NCI-H524 (cell line): Measurements from ENCODE around the gene GPR61.

ENCODE experiments used
- DNase-seq, 2 experiments: peaks; one replicate each; lab custom pipeline; 2025; lab: John Stamatoyannopoulos, UW

GPR61 gene

GRCh38 chr1:109535481-109535880 is 4.2 kb upstream of the GPR61 start:
- no peak for DNase-seq

- DNase-seq: peak in 1 of 2 experiments; percentile 12
Observed at GRCh38 chr1:109535971-109536491, 3.6 kb upstream of the GPR61 start.

GRCh38 chr1:109537450-109538178 is 2.1 kb upstream of the GPR61 start:
- no peak for DNase-seq

- no peak for DNase-seq
Observed at GRCh38 chr1:109538827-109539555, 681 bp upstream of the GPR61 start.

GRCh38 chr1:109541102-109541501 is 1.4 kb downstream of the GPR61 start:
- DNase-seq: no peak

- no peak for DNase-seq
Observed at GRCh38 chr1:109542657-109543056, 3.0 kb downstream of the GPR61 start.

GRCh38 chr1:109543283-109543987 is 3.8 kb downstream of the GPR61 start:
- DNase-seq: no peak

- no peak for DNase-seq
Observed at GRCh38 chr1:109543988-109544735, 4.5 kb downstream of the GPR61 start.

- peak; percentile 62 to 85 for DNase-seq
Observed at GRCh38 chr1:109546311-109547109, 6.8 kb downstream of the GPR61 start.

- no peak for DNase-seq
Observed at GRCh38 chr1:109547463-109548320, 8.0 kb downstream of the GPR61 start.

- DNase-seq: peak; percentile 88 to 91
Observed at GRCh38 chr1:109548321-109549267, 8.9 kb downstream of the GPR61 start, which contains the start of gene GNAI3. Gene GNAI3 (plus strand): TSS chr1:109548615. CDS start chr1:109548721, 106 bp downstream.

GRCh38 chr1:109556563-109556962 is 16.9 kb downstream of the GPR61 start:
- no peak for DNase-seq

GRCh38 chr1:109557520-109557919 is 17.8 kb downstream of the GPR61 start:
- DNase-seq: no peak

GRCh38 chr1:109559995-109560394 is 20.3 kb downstream of the GPR61 start:
- DNase-seq: no peak

- DNase-seq: no peak
Observed at GRCh38 chr1:109564194-109564878, 24.7 kb downstream of the GPR61 start.

- no peak for DNase-seq
Observed at GRCh38 chr1:109565241-109565640, 25.6 kb downstream of the GPR61 start.

GRCh38 chr1:109566982-109567381 is 27.3 kb downstream of the GPR61 start:
- no peak for DNase-seq
